OCI-LY7 (cell line): ENCODE measurements around the gene TFCP2L1. TPM values are rescaled to one million over a fixed set of nuclear protein-coding genes. Genes with fewer than 3 reads are reported as not detected.
A peak's percentile ranks its signal among the peaks of the same experiment; 100 is the strongest.
"Not testable (repeated sequence)": the region's sequence is repeated elsewhere in the genome, so short reads cannot be mapped to it uniquely, and the experiment has no call there.

Source experiments
- BruUV-seq: library from RNA; stranded (reverse); fragments of 400-500 nt; replicated peaks from 2 replicates; lab custom pipeline; 2021; lab: Mats Ljungman, UMichigan
- CTCF ChIA-PET: fragments of 300-600 bp; sonication (Branson Sonifier 250); formaldehyde crosslinking; loops from one replicate; lab custom pipeline; 2022; ENCODE audit warnings: antibody characterized with exemption; ENCODE audit not compliant: unreplicated experiment; lab: Charles Lee
- POLR2A ChIA-PET: fragments of 300-600 bp; sonication (Branson Sonifier 250); formaldehyde crosslinking; loops from one replicate; lab custom pipeline; 2022; ENCODE audit warnings: antibody characterized with exemption; lab: Charles Lee
- DNase-seq: peaks from one replicate; pipeline ENCODE4 v3.0.0-alpha.2; 2015; ENCODE audit warnings: low spot score
- H2AFZ ChIP-seq: fragments of 200-600 bp; sonication (generic), shearing (Covaris generic); 2 replicates; pipeline ENCODE4 v1.6.1; 2014; ENCODE audit warnings: mild to moderate bottlenecking, antibody characterized with exemption, low read length, moderate library complexity
- H3K27ac ChIP-seq: fragments of 200-600 bp; sonication (generic); 2 replicates; pipeline ENCODE4 v1.5.1; 2014; ENCODE audit warnings: mixed run types, low read depth, mild to moderate bottlenecking, moderate library complexity, low read length, inconsistent platforms; ENCODE audit not compliant: poor library complexity, severe bottlenecking
- H3K36me3 ChIP-seq: fragments of 200-600 bp; sonication (generic); 2 replicates; pipeline ENCODE4 v1.6.1; 2014; ENCODE audit warnings: mild to moderate bottlenecking, antibody characterized with exemption, low read length, moderate library complexity, mixed read lengths; ENCODE audit not compliant: insufficient read depth
- H3K4me1 ChIP-seq: fragments of 200-600 bp; sonication (generic); 2 replicates; pipeline ENCODE4 v1.5.1; 2014; ENCODE audit warnings: mild to moderate bottlenecking, low read length; ENCODE audit not compliant: insufficient read depth, poor library complexity, severe bottlenecking
- H3K4me2 ChIP-seq: fragments of 200-600 bp; sonication (generic); 2 replicates; pipeline ENCODE4 v1.6.1; 2014; ENCODE audit warnings: mild to moderate bottlenecking, low read length
- H3K4me3 ChIP-seq: fragments of 200-600 bp; sonication (generic); 2 replicates; pipeline ENCODE4 v1.5.1; 2014; ENCODE audit warnings: mild to moderate bottlenecking, low read depth, low read length; ENCODE audit not compliant: poor library complexity, severe bottlenecking
- H3K79me2 ChIP-seq: fragments of 200-600 bp; sonication (generic); 2 replicates; pipeline ENCODE4 v1.6.1; 2016; ENCODE audit warnings: low read depth, mild to moderate bottlenecking, low read length, moderate library complexity, mixed read lengths; ENCODE audit not compliant: insufficient read depth
- H3K9me2 ChIP-seq: fragments of 200-600 bp; sonication (generic); 2 replicates; pipeline ENCODE4 v1.6.1; 2016; ENCODE audit warnings: mild to moderate bottlenecking, low read length, mixed read lengths; ENCODE audit not compliant: insufficient read depth
- H3K9me3 ChIP-seq: fragments of 200-600 bp; sonication (generic); 2 replicates; pipeline ENCODE4 v1.6.1; 2014; ENCODE audit warnings: mild to moderate bottlenecking, mixed run types, low read length, mixed read lengths
- H4K20me1 ChIP-seq: fragments of 200-600 bp; sonication (generic); 2 replicates; pipeline ENCODE4 v1.6.1; 2014; ENCODE audit warnings: mild to moderate bottlenecking, antibody characterized with exemption, low read length, moderate library complexity, mixed read lengths; ENCODE audit not compliant: insufficient read depth
- CTCF ChIP-seq: fragments of 200-600 bp; sonication (generic); conservative IDR thresholded peaks from 2 replicates; pipeline ENCODE4 v1.5.1; 2014; ENCODE audit warnings: mild to moderate bottlenecking, antibody characterized with exemption, low read length, moderate library complexity, mixed read lengths
- EZH2phosphoT487 ChIP-seq: fragments of 200-600 bp; sonication (generic); IDR thresholded peaks from 2 replicates; pipeline ENCODE4 v1.6.1; 2018; ENCODE audit warnings: low read depth, borderline replicate concordance, mild to moderate bottlenecking, mixed run types, antibody characterized with exemption, low read length, moderate library complexity, mixed read lengths
- intact Hi-C: fragments of 100-400 bp; cut with micrococcal nuclease; formaldehyde crosslinking; loops from one replicate; pipeline ENCODE4 v1.10.0; 2022; ENCODE audit not compliant: unreplicated experiment
- total RNA-seq, 2 experiments: library from RNA; depleted of rRNA in 1 of 2; stranded (reverse); fragments of >200 nt in 1 of 2; shearing (Covaris generic) in 1 of 2; gene quantifications; 2 replicates each; pipeline ENCODE4 v1.2.3, GENCODE V29; 2014 to 2022

TFCP2L1 gene
- total RNA-seq, 2 experiments from 2014 or later: 0.06 to 1.4 TPM

- Histone ChIP-seq H3K4me1 (no peaks in the 10 kb centered on the region), H3K36me3 (no peaks in the 10 kb centered on the region), H3K4me3 (no peak overlapping the region), H4K20me1 (no peaks in the 10 kb centered on the region), H3K9me2 (no peaks in the 10 kb centered on the region), H3K4me2 (no peak overlapping the region), H2AFZ (no peak overlapping the region), H3K79me2 (no peaks in the 10 kb centered on the region), H3K9me3 (no peaks in the 10 kb centered on the region), H3K27ac (no peak overlapping the region)
- CTCF ChIA-PET: no interaction called here
- intact Hi-C loops: no loop called here
- TF ChIP-seq EZH2phosphoT487 (no peak), CTCF (no peak)
- POLR2A ChIA-PET: no interaction called here
- DNase-seq: no peak
- no TSS peak for BruUV-seq
Measured at GRCh38 chr2:121298476-121298875, 13.5 kb upstream of the TFCP2L1 start.

- BruUV-seq, H3K9me3 ChIP-seq, H3K27ac ChIP-seq, H4K20me1 ChIP-seq, H3K4me1 ChIP-seq, POLR2A ChIA-PET, H3K36me3 ChIP-seq, intact Hi-C loops, CTCF ChIA-PET, H3K4me3 ChIP-seq, H3K4me2 ChIP-seq, DNase-seq, H3K9me2 ChIP-seq, H2AFZ ChIP-seq, H3K79me2 ChIP-seq: not testable (repeated sequence)
Measured at GRCh38 chr2:121297866-121298265, 12.9 kb upstream of the TFCP2L1 start.

GRCh38 chr2:121297217-121297830, 12.3 kb upstream of the TFCP2L1 start:
- Histone ChIP-seq H3K36me3 (no peaks in the 10 kb centered on the region), H4K20me1 (no peaks in the 10 kb centered on the region), H3K4me2 (no peak overlapping the region), H3K27ac (no peak overlapping the region), H3K79me2 (no peaks in the 10 kb centered on the region), H3K9me2 (no peaks in the 10 kb centered on the region), H3K9me3 (no peaks in the 10 kb centered on the region), H3K4me3 (no peak overlapping the region), H3K4me1 (no peaks in the 10 kb centered on the region), H2AFZ (no peak overlapping the region)
- intact Hi-C loops: no loop called here
- POLR2A ChIA-PET: no interaction called here
- TF ChIP-seq EZH2phosphoT487 (no peak), CTCF (peak; percentile 68)
- DNase-seq: no peak
- no TSS peak for BruUV-seq
- CTCF ChIA-PET: no interaction called here
